ENCODE data around the gene SPO11. TPM values are rescaled to one million over a fixed set of nuclear protein-coding genes. Genes with fewer than 3 reads are reported as not detected.

Gene SPO11
- total RNA-seq, 6 experiments from 2014 or later: not detected

DNA sequence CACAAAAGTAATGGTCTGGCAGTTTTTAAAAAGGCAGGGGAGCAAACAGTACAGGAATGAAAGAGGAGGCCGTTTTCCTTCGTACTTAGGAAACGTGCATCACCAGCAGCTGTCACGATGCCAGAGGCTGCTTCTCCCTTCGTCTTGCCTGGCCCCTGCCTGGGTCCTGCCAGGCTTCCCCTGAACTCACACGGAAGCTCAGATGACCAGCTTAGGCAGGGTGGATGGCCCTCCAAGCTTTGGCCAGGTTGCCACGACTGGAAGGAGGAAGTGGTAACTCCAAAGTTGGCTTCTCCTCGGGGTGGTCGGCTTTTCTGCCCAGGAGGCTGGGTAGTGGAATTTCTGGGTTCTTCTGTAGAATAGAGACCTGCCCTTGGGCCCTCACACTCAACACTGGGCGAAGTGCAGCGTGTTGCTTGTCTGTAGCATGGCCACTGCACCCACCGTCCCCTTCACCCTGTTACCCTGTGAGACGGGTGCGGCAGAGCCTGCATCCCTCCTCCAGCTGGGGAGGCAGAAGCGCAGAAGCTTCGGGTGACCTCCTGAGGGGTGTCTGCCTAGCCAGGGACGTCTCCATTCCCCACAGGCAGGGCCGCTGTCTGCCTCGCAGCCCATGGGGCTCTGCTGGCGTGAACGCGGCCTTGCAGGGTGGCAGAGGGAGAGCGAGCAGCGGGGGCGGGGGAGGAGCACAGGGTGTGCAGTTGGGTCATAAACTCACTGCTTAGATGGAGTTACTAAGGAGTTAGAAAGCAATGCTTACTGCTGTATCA lies 43.2 kb downstream of the SPO11 start:
- ATAC-seq: no peak
- TF ChIP-seq, protein P1, sequence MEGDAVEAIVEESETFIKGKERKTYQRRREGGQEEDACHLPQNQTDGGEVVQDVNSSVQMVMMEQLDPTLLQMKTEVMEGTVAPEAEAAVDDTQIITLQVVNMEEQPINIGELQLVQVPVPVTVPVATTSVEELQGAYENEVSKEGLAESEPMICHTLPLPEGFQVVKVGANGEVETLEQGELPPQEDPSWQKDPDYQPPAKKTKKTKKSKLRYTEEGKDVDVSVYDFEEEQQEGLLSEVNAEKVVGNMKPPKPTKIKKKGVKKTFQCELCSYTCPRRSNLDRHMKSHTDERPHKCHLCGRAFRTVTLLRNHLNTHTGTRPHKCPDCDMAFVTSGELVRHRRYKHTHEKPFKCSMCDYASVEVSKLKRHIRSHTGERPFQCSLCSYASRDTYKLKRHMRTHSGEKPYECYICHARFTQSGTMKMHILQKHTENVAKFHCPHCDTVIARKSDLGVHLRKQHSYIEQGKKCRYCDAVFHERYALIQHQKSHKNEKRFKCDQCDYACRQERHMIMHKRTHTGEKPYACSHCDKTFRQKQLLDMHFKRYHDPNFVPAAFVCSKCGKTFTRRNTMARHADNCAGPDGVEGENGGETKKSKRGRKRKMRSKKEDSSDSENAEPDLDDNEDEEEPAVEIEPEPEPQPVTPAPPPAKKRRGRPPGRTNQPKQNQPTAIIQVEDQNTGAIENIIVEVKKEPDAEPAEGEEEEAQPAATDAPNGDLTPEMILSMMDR (IDR thresholded peaks at IDR 0.05): no peak
- no peak for TF ChIP-seq POLR2A (IDR thresholded peaks at IDR 0.05)
- Histone ChIP-seq H3K4me3 (no peak overlapping the region), H3K27me3 (no peaks in the 10 kb centered on the region), H3K4me1 (no peaks in the 10 kb centered on the region), H3K9me3 (no peaks in the 10 kb centered on the region), H3K36me3 (peaks cover 0 to 75% (median 34%) of the 10 kb centered on the region in 4 donors), H3K27ac (no peak overlapping the region)
- DNase-seq: no peak
- 84% methylated on average over 10 of the region's 25 CpGs for WGBS (ENCODE audit: insufficient coverage, low coverage, low lambda C conversion rate, missing lambda C conversion rate)
- intact Hi-C loops (cut with DNase I): no loop called here

DNA sequence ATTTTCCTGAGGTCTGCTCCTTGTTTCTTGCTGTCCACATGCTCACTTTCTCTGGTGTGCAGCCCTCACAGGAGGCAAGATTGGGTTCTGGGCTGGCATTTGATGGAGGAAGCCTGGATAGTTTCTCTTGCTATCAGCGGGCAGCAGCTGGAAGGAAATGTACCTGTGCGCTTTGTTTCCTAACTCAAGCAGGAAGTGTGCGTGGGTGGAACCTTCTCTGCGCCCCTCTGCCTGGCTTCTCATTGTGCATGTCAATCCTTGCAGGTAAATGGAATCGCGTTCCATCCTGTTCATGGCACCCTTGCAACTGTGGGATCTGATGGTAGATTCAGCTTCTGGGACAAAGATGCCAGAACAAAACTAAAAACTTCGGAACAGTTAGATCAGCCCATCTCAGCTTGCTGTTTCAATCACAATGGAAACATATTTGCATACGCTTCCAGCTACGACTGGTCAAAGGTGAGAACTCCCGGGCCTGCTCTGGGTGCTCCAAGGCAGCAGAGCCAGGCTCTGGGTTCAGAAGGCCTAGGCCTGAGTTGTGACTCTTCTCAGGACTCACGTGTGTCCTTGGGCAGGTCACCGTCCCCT lies 44.8 kb downstream of the SPO11 start:
- peaks cover 0 to 72% (median 28%) of the 10 kb centered on the region in 4 donors for H3K36me3 ChIP-seq
- no peak for TF ChIP-seq POLR2A (IDR thresholded peaks at IDR 0.05)
- TF ChIP-seq, protein P1 (IDR thresholded peaks at IDR 0.05): no peak
- intact Hi-C loops (cut with DNase I): no loop called here
- no peaks in the 10 kb centered on the region for H3K27me3 ChIP-seq
- WGBS (ENCODE audit: insufficient coverage, low coverage, low lambda C conversion rate, missing lambda C conversion rate): 85% methylated on average over 5 of the region's 12 CpGs
- H3K27ac ChIP-seq: peak overlapping the region in 1 of 3 donors; percentile 47
- DNase-seq (no peak), ATAC-seq (no peak)
- H3K4me3 ChIP-seq: no peak overlapping the region
- no peaks in the 10 kb centered on the region for H3K4me1 ChIP-seq
- no peaks in the 10 kb centered on the region for H3K9me3 ChIP-seq

DNA sequence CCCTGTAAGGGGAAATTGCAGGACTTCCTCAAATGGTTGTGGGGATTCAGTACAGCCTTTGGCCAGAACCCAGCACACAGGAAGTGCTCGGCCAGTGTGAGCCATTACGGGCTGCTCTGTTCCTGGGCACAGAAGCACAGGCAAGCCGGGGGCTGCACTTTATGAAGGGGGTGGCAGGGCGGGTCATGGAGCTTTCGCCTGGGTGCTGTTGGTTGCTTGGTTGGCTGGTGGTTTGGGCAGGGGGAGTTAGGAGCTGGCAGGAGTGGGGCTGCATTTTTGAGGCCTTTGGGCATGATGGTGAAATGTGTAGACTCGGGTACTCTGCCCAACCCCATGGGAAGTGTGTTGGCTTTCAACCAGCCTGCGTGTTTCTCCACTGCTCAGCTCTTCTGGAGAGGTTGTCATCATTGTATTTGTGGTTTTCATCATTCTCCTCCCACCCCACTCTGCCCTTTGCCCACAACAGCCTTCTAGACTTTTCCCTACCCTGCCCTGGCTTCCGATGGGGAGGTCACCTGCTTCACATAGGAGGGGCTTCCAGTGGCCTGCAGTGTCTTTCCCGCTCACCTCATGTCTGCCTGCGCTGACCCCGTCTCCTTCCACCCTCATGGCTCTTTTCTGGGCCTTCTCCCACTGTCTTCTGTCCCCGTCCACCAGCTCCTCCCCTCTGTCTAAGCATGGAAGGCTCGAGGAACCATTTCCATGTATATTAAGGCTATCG lies 45.5 kb downstream of the SPO11 start:
- WGBS (ENCODE audit: insufficient coverage, low coverage, low lambda C conversion rate, missing lambda C conversion rate): 53% methylated on average over 9 of the region's 14 CpGs
- Histone ChIP-seq H3K27me3 (no peaks in the 10 kb centered on the region), H3K9me3 (no peaks in the 10 kb centered on the region), H3K27ac (peak overlapping the region in 1 of 3 donors; percentile 47), H3K4me1 (no peaks in the 10 kb centered on the region), H3K4me3 (no peak overlapping the region), H3K36me3 (peaks cover 0 to 65% (median 25%) of the 10 kb centered on the region in 4 donors)
- DNase-seq (peak in 1 of 3 donors; percentile 68), ATAC-seq (peak; percentile 66 to 74 (median 69))
- intact Hi-C loops (cut with DNase I): loop anchor here in 1 of 2 donors (5.0 kb wide), 1 partner anchor 127 kb away; no protein-coding TSS in a partner anchor
- no peak for TF ChIP-seq POLR2A (IDR thresholded peaks at IDR 0.05)
- TF ChIP-seq, protein P1 (IDR thresholded peaks at IDR 0.05): no peak

DNA sequence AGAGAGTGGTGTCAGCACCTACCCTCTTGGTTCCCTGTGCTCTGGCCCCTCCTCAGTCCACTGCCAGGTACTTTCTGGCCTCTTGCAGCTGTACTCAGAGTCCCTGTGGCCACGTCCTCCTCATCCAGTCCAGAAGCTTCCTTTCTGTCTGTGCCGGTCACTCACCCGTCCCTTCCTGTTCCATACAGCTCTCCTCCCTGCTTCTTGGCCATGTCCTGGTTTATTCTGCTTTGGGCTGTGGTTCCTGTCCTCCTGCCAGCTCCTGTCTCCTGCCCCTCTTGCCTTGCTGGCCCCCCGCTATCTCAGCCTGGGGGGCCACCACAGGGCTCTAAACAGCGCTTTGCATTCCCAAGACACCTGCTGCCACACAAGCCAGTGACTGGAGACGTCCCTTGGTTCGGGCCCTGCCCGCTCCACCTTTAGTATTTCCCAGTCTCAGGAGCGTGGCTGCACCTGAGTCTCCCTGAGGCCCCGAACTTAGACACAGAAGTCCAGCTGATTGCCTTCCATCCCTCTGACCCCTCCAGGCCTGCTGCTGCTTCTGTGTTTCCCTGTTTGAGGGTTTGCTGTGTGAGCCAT lies 46.1 kb downstream of the SPO11 start:
- peaks cover 0 to 59% (median 22%) of the 10 kb centered on the region in 4 donors for H3K36me3 ChIP-seq
- ATAC-seq (peak; percentile 22 to 53 (median 44)), DNase-seq (no peak)
- no peaks in the 10 kb centered on the region for H3K4me1 ChIP-seq
- TF ChIP-seq POLR2A (IDR thresholded peaks at IDR 0.05): no peak
- intact Hi-C loops (cut with DNase I): loop anchor here in 1 of 2 donors (5.0 kb wide), 1 partner anchor 127 kb away; no protein-coding TSS in a partner anchor
- H3K9me3 ChIP-seq: no peaks in the 10 kb centered on the region
- no peak overlapping the region for H3K4me3 ChIP-seq
- H3K27ac ChIP-seq: peak overlapping the region in 1 of 3 donors; percentile 47
- WGBS (ENCODE audit: insufficient coverage, low coverage, low lambda C conversion rate, missing lambda C conversion rate): 73% methylated on average over 8 of the region's 10 CpGs
- H3K27me3 ChIP-seq: no peaks in the 10 kb centered on the region

All from right lobe of liver (tissue), 6 donors.